GM12878 (cell line): Measurements from ENCODE around the gene FRMPD2. TPM values are rescaled to one million over a fixed set of nuclear protein-coding genes. Genes with fewer than 3 reads are reported as not detected.
A peak's percentile ranks its signal among the peaks of the same experiment; 100 is the strongest.

Experiments used
- ATAC-seq: fragments of 200-7000 bp; cut with Tn5 transposase; 3 replicates; pipeline ENCODE4 v1.9.1; 2020; ENCODE audit warnings: mild to moderate bottlenecking, moderate library complexity
- BruUV-seq: library from RNA; stranded (reverse); fragments of 400-500 nt; replicated peaks from 2 replicates; lab custom pipeline; 2021; lab: Mats Ljungman, UMichigan
- CTCF ChIA-PET: fragments of 300-600 bp; sonication (Branson Sonifier 250); formaldehyde crosslinking; extraction: SDS; loops from one replicate; lab custom pipeline; 2021; ENCODE audit warnings: inconsistent platforms; lab: Yijun Ruan, JAX
- POLR2A ChIA-PET: fragments of 350-600 bp; formaldehyde crosslinking; extraction: SDS; loops from one replicate; lab custom pipeline; 2021; ENCODE audit warnings: inconsistent platforms; lab: Charles Lee
- RAD21 ChIA-PET: fragments of 300-600 bp; sonication (Branson Sonifier 250); formaldehyde crosslinking; loops from one replicate; lab custom pipeline; 2023; ENCODE audit warnings: antibody characterized with exemption; ENCODE audit not compliant: unreplicated experiment; lab: Charles Lee
- SMC1A ChIA-PET: fragments of 300-600 bp; sonication (Branson Sonifier 250); formaldehyde crosslinking; loops from one replicate; lab custom pipeline; 2023; ENCODE audit not compliant: unreplicated experiment, uncharacterized antibody; lab: Charles Lee
- DNase-seq: peaks from one replicate; pipeline ENCODE4 v3.0.0-alpha.2; 2011; ENCODE audit warnings: low read depth, low spot score
- FAIRE-seq: peaks from 3 replicates; lab custom pipeline; 2011; peaks lifted over from hg19 to GRCh38; lab: Jason Lieb, UNC
- H2AFZ ChIP-seq: 2 replicates; pipeline ENCODE4 v1.6.0; 2011; ENCODE audit warnings: low read depth, low read length, control low read depth; ENCODE audit not compliant: control insufficient read depth
- H3K27ac ChIP-seq: 2 replicates; pipeline ENCODE4 v1.5.1; 2011; ENCODE audit warnings: control low read depth; ENCODE audit not compliant: control insufficient read depth, insufficient read depth
- H3K27me3 ChIP-seq, 2 experiments: replicated peaks in 1 of 2; 2 replicates each; pipeline versions ENCODE4 v1.6.0 to v1.6.1; 2011; ENCODE audit warnings: low read length in 1 of 2; ENCODE audit not compliant: control insufficient read depth in 2 of 2, insufficient read depth in 2 of 2
- H3K36me3 ChIP-seq, 2 experiments: 2 replicates each; pipeline ENCODE4 v1.5.1; 2011; ENCODE audit warnings: low read length in 1 of 2; ENCODE audit not compliant: control insufficient read depth in 2 of 2, insufficient read depth in 2 of 2
- H3K4me1 ChIP-seq: 2 replicates; pipeline ENCODE4 v1.6.1; 2011; ENCODE audit warnings: mild to moderate bottlenecking, low read length, moderate library complexity, mixed read lengths; ENCODE audit not compliant: control insufficient read depth, insufficient read depth
- H3K4me2 ChIP-seq: 2 replicates; pipeline ENCODE4 v1.6.0; 2011; ENCODE audit warnings: control low read depth; ENCODE audit not compliant: control insufficient read depth, insufficient read depth
- H3K4me3 ChIP-seq: fragments of 200-600 bp; sonication (generic); 2 replicates; pipeline ENCODE4 v1.5.1; 2016
- H3K79me2 ChIP-seq: 2 replicates; pipeline ENCODE4 v1.6.0; 2011; ENCODE audit warnings: low read length; ENCODE audit not compliant: control insufficient read depth, insufficient read depth
- H3K9ac ChIP-seq: 2 replicates; pipeline ENCODE4 v1.8.0; 2011; ENCODE audit warnings: low read length, control low read depth, mixed read lengths; ENCODE audit not compliant: control insufficient read depth, insufficient read depth
- H3K9me3 ChIP-seq: replicated peaks from 3 replicates; pipeline ENCODE4 v1.5.1; 2011; ENCODE audit warnings: mild to moderate bottlenecking, low read length; ENCODE audit not compliant: control insufficient read depth, insufficient read depth
- H4K20me1 ChIP-seq: 2 replicates; pipeline ENCODE4 v1.6.0; 2011; ENCODE audit not compliant: control insufficient read depth, insufficient read depth
- CBX5 ChIP-seq: sonication (generic); IDR thresholded peaks from 2 replicates; pipeline ENCODE4 v1.6.1; 2016; ENCODE audit warnings: low read depth, moderate library complexity, mild to moderate bottlenecking, inconsistent platforms
- KDM1A ChIP-seq: fragments of 200-600 bp; sonication (generic); IDR thresholded peaks from 2 replicates; pipeline ENCODE4 v1.6.1; 2016; ENCODE audit warnings: borderline replicate concordance
- POLR2AphosphoS2 ChIP-seq: IDR thresholded peaks from 2 replicates; pipeline ENCODE4 v1.6.1; 2011; ENCODE audit warnings: low read depth, mild to moderate bottlenecking, low read length, improper control_type of control experiment, moderate library complexity
- RAD21 ChIP-seq: IDR thresholded peaks from 2 replicates; pipeline ENCODE4 v1.6.1; 2011; ENCODE audit warnings: mild to moderate bottlenecking, low read depth, low read length, moderate library complexity; ENCODE audit not compliant: insufficient read depth
- RAD51 ChIP-seq: fragments of 450-650 bp; IDR thresholded peaks from 2 replicates; pipeline ENCODE4 v1.6.1; 2016; ENCODE audit warnings: moderate library complexity, mild to moderate bottlenecking, inconsistent platforms
- RUNX3 ChIP-seq: IDR thresholded peaks from 2 replicates; pipeline ENCODE4 v1.6.1; 2012; ENCODE audit warnings: low read length, inconsistent platforms
- SIN3A ChIP-seq: IDR thresholded peaks from 2 replicates; pipeline ENCODE4 v1.6.1; 2012; ENCODE audit warnings: low read depth, low read length, improper control_type of control experiment
- SMAD1 ChIP-seq: fragments of 450-650 bp; IDR thresholded peaks from 2 replicates; pipeline ENCODE4 v1.6.1; 2018; ENCODE audit warnings: mild to moderate bottlenecking, low read depth; ENCODE audit not compliant: partially characterized antibody
- SPI1 ChIP-seq: IDR thresholded peaks from 2 replicates; pipeline ENCODE4 v1.6.1; 2011; ENCODE audit warnings: low read depth, mild to moderate bottlenecking, low read length, moderate library complexity, borderline replicate concordance; ENCODE audit not compliant: insufficient read depth
- SREBF1 ChIP-seq: IDR thresholded peaks from 2 replicates; pipeline ENCODE4 v1.6.1; 2012; ENCODE audit warnings: mild to moderate bottlenecking, low read length
- ZZZ3 ChIP-seq: IDR thresholded peaks from 2 replicates; pipeline ENCODE4 v1.6.1; 2011; ENCODE audit warnings: low read depth; ENCODE audit not compliant: control insufficient read depth, insufficient read length
- WGBS: methylation state at CpG from one replicate; pipeline ENCODE4 v1.1.6; 2016; ENCODE audit warnings: low lambda C conversion rate; ENCODE audit not compliant: insufficient replicate concordance, insufficient coverage; ENCODE audit errors: missing lambda C conversion rate; 5-methylcytosine and 5-hydroxymethylcytosine counted together
- in situ Hi-C: fragments of 300-500 bp; cut with MboI; formaldehyde crosslinking; loops from 9 replicates; pipeline ENCODE4 v1.14.3; 2018; ENCODE audit warnings: mixed read lengths
- intact Hi-C: fragments of 100-400 bp; cut with micrococcal nuclease; formaldehyde crosslinking; loops from one replicate; pipeline ENCODE4 v1.14.2; 2022; ENCODE audit not compliant: unreplicated experiment
- polyA plus RNA-seq, 11 experiments: library from polyadenylated mRNA; depleted of rRNA in 4 of 11; unstranded in 6 of 11; stranded (reverse) in 5 of 11; fragments of >200 nt; fragmentation: Nextera tagmentation in 4 of 11; fragmentation: Illumina TruSeq in 1 of 11; extraction: Ambion mirVana in 4 of 11; extraction: Trizol in 1 of 11; gene quantifications; 1 replicate in 1 of 11; 2 replicates in 10 of 11; pipeline versions ENCODE4 v1.2.1 to v1.2.3, GENCODE V29; 2011 to 2016; ENCODE audit warnings: inconsistent platforms in 2 of 11, missing spikeins in 2 of 11, low read depth in 1 of 11
- total RNA-seq, 4 experiments: library from RNA; depleted of rRNA in 3 of 4; stranded (reverse); fragments of >200 nt in 3 of 4; fragmentation: Illumina TruSeq in 1 of 4; extraction: Trizol in 1 of 4; gene quantifications; 2 replicates each; pipeline versions ENCODE4 v1.2.1 to v1.2.3, GENCODE V29; 2013 to 2021
- TF ChIP-seq, protein P1 (sequence below): fragments of 150-350 bp; IDR thresholded peaks from 2 replicates; pipeline ENCODE4 v1.6.1; 2014; ENCODE audit warnings: mild to moderate bottlenecking, low read depth, low read length
- TF ChIP-seq, protein P2 (sequence below), 3 experiments: IDR thresholded peaks in 2 of 3; conservative IDR thresholded peaks in 1 of 3; 2 replicates each; pipeline ENCODE4 v1.5.1; 2011; ENCODE audit warnings: low read depth in 3 of 3, low read length in 3 of 3, mild to moderate bottlenecking in 3 of 3, control low read depth in 2 of 3, moderate library complexity in 2 of 3, inconsistent platforms in 1 of 3, mixed read lengths in 1 of 3; ENCODE audit not compliant: control insufficient read depth in 2 of 3, insufficient read depth in 1 of 3; ENCODE audit errors: extremely low read depth in 1 of 3
- TF ChIP-seq, protein P3 (sequence below): fragments of 450-650 bp; IDR thresholded peaks from 2 replicates; pipeline ENCODE4 v1.6.1; 2017; ENCODE audit warnings: borderline replicate concordance
- TF ChIP-seq, protein P4 (sequence below): fragments of 450-650 bp; formaldehyde crosslinking; IDR thresholded peaks from 2 replicates; pipeline ENCODE4 v1.4.0; 2022; ENCODE audit warnings: mild to moderate bottlenecking, moderate library complexity

FRMPD2 gene
- total and polyA plus RNA-seq, 10 of the 15 experiments (the other 5 are each of a cell fraction or from before 2014, with no cell fraction given): 0.38 to 5.7 (median 1.4) TPM

DNA sequence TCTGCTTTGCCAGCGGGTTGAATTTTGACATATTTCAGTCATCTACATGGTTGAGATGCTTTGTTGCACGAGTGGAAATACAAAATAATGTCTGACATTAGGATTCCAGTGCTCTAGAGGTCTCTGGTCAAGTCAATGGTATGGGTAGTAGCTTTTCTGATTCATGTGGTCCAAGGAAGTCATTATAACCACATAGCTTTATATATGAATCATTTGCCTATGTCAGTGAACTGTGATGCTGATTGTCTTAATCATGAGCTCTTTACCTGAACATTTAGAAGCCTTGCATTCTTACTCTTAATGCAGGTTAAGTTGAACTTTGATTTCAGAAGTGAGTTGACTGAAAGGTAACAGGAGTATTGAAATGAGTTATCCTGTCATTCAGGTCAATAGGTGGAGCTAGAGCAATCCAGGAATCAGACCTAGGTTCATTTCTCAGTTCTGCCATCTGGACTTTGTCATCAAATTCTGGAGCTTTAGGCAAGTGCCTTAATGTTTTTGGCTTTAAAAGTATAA, 35.3 kb upstream of the FRMPD2 start:
- Histone ChIP-seq H3K9ac (no peak overlapping the region), H2AFZ (no peak overlapping the region), H3K27me3 (no peaks in the 10 kb centered on the region), H3K4me1 (peaks cover 6% of the 10 kb centered on the region), H4K20me1 (no peaks in the 10 kb centered on the region), H3K27ac (no peak overlapping the region; the same call in 1 of the 2 replicates), H3K4me3 (peak overlapping the region; percentile 40; the same call in 1 of the 2 replicates), H3K79me2 (peaks cover 35% of the 10 kb centered on the region), H3K36me3 (no peaks in the 10 kb centered on the region), H3K9me3 (no peaks in the 10 kb centered on the region; the same call in 2 of the 3 replicates), H3K4me2 (peak overlapping the region; percentile 65)
- in situ Hi-C loops (no loop called here), intact Hi-C loops (loop anchor here (5.0 kb wide), 1 partner anchor 198 kb away; no protein-coding TSS in a partner anchor)
- CTCF ChIA-PET: interaction anchor here (0.8 to 3.6 kb wide), 39 partner anchors 9 to 348 kb away, joined by 3 to 24 read pairs (median 5); no protein-coding TSS in a partner anchor
- RAD21 ChIA-PET: interaction anchor here (0.6 to 2.4 kb wide), 22 partner anchors 9 to 347 kb away, joined by 3 to 32 read pairs (median 4); no protein-coding TSS in a partner anchor
- no TSS peak for BruUV-seq
- ATAC-seq (peak; percentile 40), FAIRE-seq (peak; percentile 62), DNase-seq (no peak)
- SMC1A ChIA-PET: interaction anchor here (0.6 to 5.8 kb wide), 24 partner anchors 8 to 881 kb away, joined by 3 to 43 read pairs (median 4); no protein-coding TSS in a partner anchor
- 0% methylated on average over 2 of the region's 2 CpGs for WGBS
- POLR2A ChIA-PET: interaction anchor here (0.6 to 1.5 kb wide), 5 partner anchors 13 to 567 kb away, joined by 3 to 9 read pairs (median 4); no protein-coding TSS in a partner anchor
- no peak for TF ChIP-seq KDM1A
- no peak for TF ChIP-seq SIN3A
- TF ChIP-seq, protein P1, sequence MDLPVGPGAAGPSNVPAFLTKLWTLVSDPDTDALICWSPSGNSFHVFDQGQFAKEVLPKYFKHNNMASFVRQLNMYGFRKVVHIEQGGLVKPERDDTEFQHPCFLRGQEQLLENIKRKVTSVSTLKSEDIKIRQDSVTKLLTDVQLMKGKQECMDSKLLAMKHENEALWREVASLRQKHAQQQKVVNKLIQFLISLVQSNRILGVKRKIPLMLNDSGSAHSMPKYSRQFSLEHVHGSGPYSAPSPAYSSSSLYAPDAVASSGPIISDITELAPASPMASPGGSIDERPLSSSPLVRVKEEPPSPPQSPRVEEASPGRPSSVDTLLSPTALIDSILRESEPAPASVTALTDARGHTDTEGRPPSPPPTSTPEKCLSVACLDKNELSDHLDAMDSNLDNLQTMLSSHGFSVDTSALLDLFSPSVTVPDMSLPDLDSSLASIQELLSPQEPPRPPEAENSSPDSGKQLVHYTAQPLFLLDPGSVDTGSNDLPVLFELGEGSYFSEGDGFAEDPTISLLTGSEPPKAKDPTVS: no peak
- TF ChIP-seq ZZZ3: no peak
- peak; percentile 71 for TF ChIP-seq RUNX3
- TF ChIP-seq CBX5: no peak
- TF ChIP-seq SMAD1: no peak
- TF ChIP-seq RAD51: no peak
- peak; percentile 58; the same call in 1 of the 2 replicates for TF ChIP-seq RAD21
- TF ChIP-seq, protein P2, sequence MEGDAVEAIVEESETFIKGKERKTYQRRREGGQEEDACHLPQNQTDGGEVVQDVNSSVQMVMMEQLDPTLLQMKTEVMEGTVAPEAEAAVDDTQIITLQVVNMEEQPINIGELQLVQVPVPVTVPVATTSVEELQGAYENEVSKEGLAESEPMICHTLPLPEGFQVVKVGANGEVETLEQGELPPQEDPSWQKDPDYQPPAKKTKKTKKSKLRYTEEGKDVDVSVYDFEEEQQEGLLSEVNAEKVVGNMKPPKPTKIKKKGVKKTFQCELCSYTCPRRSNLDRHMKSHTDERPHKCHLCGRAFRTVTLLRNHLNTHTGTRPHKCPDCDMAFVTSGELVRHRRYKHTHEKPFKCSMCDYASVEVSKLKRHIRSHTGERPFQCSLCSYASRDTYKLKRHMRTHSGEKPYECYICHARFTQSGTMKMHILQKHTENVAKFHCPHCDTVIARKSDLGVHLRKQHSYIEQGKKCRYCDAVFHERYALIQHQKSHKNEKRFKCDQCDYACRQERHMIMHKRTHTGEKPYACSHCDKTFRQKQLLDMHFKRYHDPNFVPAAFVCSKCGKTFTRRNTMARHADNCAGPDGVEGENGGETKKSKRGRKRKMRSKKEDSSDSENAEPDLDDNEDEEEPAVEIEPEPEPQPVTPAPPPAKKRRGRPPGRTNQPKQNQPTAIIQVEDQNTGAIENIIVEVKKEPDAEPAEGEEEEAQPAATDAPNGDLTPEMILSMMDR (IDR thresholded peaks at IDR 0.05 in 2 of 3, conservative IDR thresholded peaks at IDR 0.05 in 1 of 3; ENCODE audit: control insufficient read depth in 2 of 3, extremely low read depth in 1 of 3, insufficient read depth in 1 of 3, low read depth in 3 of 3, low read length in 3 of 3): peak; percentile 12 to 64 (median 37); a peak in 5 of 6 replicates
- TF ChIP-seq, protein P3, sequence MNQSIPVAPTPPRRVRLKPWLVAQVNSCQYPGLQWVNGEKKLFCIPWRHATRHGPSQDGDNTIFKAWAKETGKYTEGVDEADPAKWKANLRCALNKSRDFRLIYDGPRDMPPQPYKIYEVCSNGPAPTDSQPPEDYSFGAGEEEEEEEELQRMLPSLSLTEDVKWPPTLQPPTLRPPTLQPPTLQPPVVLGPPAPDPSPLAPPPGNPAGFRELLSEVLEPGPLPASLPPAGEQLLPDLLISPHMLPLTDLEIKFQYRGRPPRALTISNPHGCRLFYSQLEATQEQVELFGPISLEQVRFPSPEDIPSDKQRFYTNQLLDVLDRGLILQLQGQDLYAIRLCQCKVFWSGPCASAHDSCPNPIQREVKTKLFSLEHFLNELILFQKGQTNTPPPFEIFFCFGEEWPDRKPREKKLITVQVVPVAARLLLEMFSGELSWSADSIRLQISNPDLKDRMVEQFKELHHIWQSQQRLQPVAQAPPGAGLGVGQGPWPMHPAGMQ: no peak
- no peak for TF ChIP-seq SREBF1
- TF ChIP-seq POLR2AphosphoS2: no peak
- TF ChIP-seq, protein P4, sequence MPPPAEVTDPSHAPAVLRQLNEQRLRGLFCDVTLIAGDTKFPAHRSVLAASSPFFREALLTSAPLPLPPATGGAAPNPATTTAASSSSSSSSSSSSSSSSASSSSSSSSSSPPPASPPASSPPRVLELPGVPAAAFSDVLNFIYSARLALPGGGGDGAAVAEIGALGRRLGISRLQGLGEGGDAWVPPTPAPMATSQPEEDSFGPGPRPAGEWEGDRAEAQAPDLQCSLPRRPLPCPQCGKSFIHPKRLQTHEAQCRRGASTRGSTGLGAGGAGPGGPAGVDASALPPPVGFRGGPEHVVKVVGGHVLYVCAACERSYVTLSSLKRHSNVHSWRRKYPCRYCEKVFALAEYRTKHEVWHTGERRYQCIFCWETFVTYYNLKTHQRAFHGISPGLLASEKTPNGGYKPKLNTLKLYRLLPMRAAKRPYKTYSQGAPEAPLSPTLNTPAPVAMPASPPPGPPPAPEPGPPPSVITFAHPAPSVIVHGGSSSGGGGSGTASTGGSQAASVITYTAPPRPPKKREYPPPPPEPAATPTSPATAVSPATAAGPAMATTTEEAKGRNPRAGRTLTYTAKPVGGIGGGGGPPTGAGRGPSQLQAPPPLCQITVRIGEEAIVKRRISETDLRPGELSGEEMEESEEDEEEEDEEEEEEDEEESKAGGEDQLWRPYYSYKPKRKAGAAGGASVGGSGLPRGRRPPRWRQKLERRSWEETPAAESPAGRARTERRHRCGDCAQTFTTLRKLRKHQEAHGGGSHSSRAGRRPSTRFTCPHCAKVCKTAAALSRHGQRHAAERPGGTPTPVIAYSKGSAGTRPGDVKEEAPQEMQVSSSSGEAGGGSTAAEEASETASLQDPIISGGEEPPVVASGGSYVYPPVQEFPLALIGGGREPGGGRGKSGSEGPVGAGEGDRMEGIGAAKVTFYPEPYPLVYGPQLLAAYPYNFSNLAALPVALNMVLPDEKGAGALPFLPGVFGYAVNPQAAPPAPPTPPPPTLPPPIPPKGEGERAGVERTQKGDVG (CRISPR knock-in tag): no peak
- no peak for TF ChIP-seq SPI1
